Activated naive CD4-positive, alpha-beta T cell treated with anti-CD3 and anti-CD28 coated beads, Interleukin-2, amount 50 U/mL, for 24 hours (primary cell): ENCODE data around the gene EMILIN3.

ENCODE experiments used
- H3K27ac Mint-ChIP-seq: one replicate; pipeline ENCODE4 v1.8.0; 2021; ENCODE audit warnings: mild to moderate bottlenecking, mixed read lengths
- H3K27me3 Mint-ChIP-seq: one replicate; pipeline ENCODE4 v1.8.0; 2021; ENCODE audit warnings: mixed read lengths
- H3K36me3 Mint-ChIP-seq: one replicate; pipeline ENCODE4 v1.8.0; 2021; ENCODE audit warnings: mixed read lengths
- H3K4me1 Mint-ChIP-seq: one replicate; pipeline ENCODE4 v1.8.0; 2021; ENCODE audit warnings: mixed read lengths
- H3K4me3 Mint-ChIP-seq: one replicate; pipeline ENCODE4 v1.8.0; 2021; ENCODE audit warnings: mild to moderate bottlenecking, mixed read lengths
- H3K9me3 Mint-ChIP-seq: one replicate; pipeline ENCODE4 v1.8.0; 2021; ENCODE audit warnings: mixed read lengths

The EMILIN3 gene

GRCh38 chr20:41360831-41361756 lies 5.5 kb downstream of the EMILIN3 start:
- Mint-ChIP-seq H3K4me1 (no peaks in the 10 kb centered on the region), H3K36me3 (no peaks in the 10 kb centered on the region), H3K27me3 (peaks cover 6% of the 10 kb centered on the region), H3K27ac (no peak overlapping the region), H3K9me3 (no peaks in the 10 kb centered on the region), H3K4me3 (no peak overlapping the region)

GRCh38 chr20:41359541-41360011 lies 7.0 kb downstream of the EMILIN3 start:
- H3K36me3 Mint-ChIP-seq = no peaks in the 10 kb centered on the region
- no peak overlapping the region for H3K27ac Mint-ChIP-seq

GRCh38 chr20:41358717-41359116 lies 7.9 kb downstream of the EMILIN3 start:
- Mint-ChIP-seq H3K4me1 (no peaks in the 10 kb centered on the region), H3K27ac (no peak overlapping the region), H3K36me3 (no peaks in the 10 kb centered on the region), H3K27me3 (no peaks in the 10 kb centered on the region), H3K9me3 (no peaks in the 10 kb centered on the region), H3K4me3 (no peak overlapping the region)

More at GRCh38 chr20:41359541-41360011, 7.0 kb downstream of the EMILIN3 start:
- Mint-ChIP-seq H3K4me1 (no peaks in the 10 kb centered on the region), H3K9me3 (no peaks in the 10 kb centered on the region), H3K27me3 (no peaks in the 10 kb centered on the region), H3K4me3 (no peak overlapping the region)

GRCh38 chr20:41358230-41358629 lies 8.4 kb downstream of the EMILIN3 start:
- Mint-ChIP-seq H3K36me3 (no peaks in the 10 kb centered on the region), H3K4me1 (no peaks in the 10 kb centered on the region), H3K27ac (no peak overlapping the region), H3K4me3 (no peak overlapping the region), H3K27me3 (no peaks in the 10 kb centered on the region), H3K9me3 (no peaks in the 10 kb centered on the region)

- H3K4me3 Mint-ChIP-seq = no peak overlapping the region
- no peak overlapping the region for H3K27ac Mint-ChIP-seq
- no peaks in the 10 kb centered on the region for H3K27me3 Mint-ChIP-seq
- no peaks in the 10 kb centered on the region for H3K9me3 Mint-ChIP-seq
- no peaks in the 10 kb centered on the region for H3K4me1 Mint-ChIP-seq
- no peaks in the 10 kb centered on the region for H3K36me3 Mint-ChIP-seq
Observed at GRCh38 chr20:41357424-41358163, 9.0 kb downstream of the EMILIN3 start.

GRCh38 chr20:41356951-41357350 lies 9.7 kb downstream of the EMILIN3 start:
- Mint-ChIP-seq H3K27me3 (no peaks in the 10 kb centered on the region), H3K4me3 (no peak overlapping the region), H3K9me3 (no peaks in the 10 kb centered on the region), H3K4me1 (no peaks in the 10 kb centered on the region), H3K36me3 (no peaks in the 10 kb centered on the region), H3K27ac (no peak overlapping the region)

GRCh38 chr20:41355598-41356203 lies 10.9 kb downstream of the EMILIN3 start:
- Mint-ChIP-seq H3K4me3 (no peak overlapping the region), H3K36me3 (no peaks in the 10 kb centered on the region), H3K4me1 (no peaks in the 10 kb centered on the region), H3K27ac (no peak overlapping the region), H3K9me3 (no peaks in the 10 kb centered on the region), H3K27me3 (no peaks in the 10 kb centered on the region)

GRCh38 chr20:41355192-41355591 lies 11.4 kb downstream of the EMILIN3 start:
- no peaks in the 10 kb centered on the region for H3K36me3 Mint-ChIP-seq
- H3K4me1 Mint-ChIP-seq = no peaks in the 10 kb centered on the region
- no peaks in the 10 kb centered on the region for H3K27me3 Mint-ChIP-seq
- no peaks in the 10 kb centered on the region for H3K9me3 Mint-ChIP-seq
- H3K27ac Mint-ChIP-seq = no peak overlapping the region
- H3K4me3 Mint-ChIP-seq = no peak overlapping the region

- no peaks in the 10 kb centered on the region for H3K27me3 Mint-ChIP-seq
- no peak overlapping the region for H3K4me3 Mint-ChIP-seq
- H3K36me3 Mint-ChIP-seq = no peaks in the 10 kb centered on the region
- no peaks in the 10 kb centered on the region for H3K9me3 Mint-ChIP-seq
- no peak overlapping the region for H3K27ac Mint-ChIP-seq
- no peaks in the 10 kb centered on the region for H3K4me1 Mint-ChIP-seq
Observed at GRCh38 chr20:41353530-41353929, 13.1 kb downstream of the EMILIN3 start.

- H3K9me3 Mint-ChIP-seq = no peaks in the 10 kb centered on the region
Observed at GRCh38 chr20:41352666-41353065, 14.0 kb downstream of the EMILIN3 start.

GRCh38 chr20:41352106-41352505 lies 14.5 kb downstream of the EMILIN3 start:
- no peaks in the 10 kb centered on the region for H3K9me3 Mint-ChIP-seq
- no peak overlapping the region for H3K27ac Mint-ChIP-seq
- no peak overlapping the region for H3K4me3 Mint-ChIP-seq
- H3K36me3 Mint-ChIP-seq = no peaks in the 10 kb centered on the region
- H3K4me1 Mint-ChIP-seq = no peaks in the 10 kb centered on the region
- no peaks in the 10 kb centered on the region for H3K27me3 Mint-ChIP-seq

More at GRCh38 chr20:41352666-41353065, 14.0 kb downstream of the EMILIN3 start:
- Mint-ChIP-seq H3K27me3 (no peaks in the 10 kb centered on the region), H3K27ac (no peak overlapping the region), H3K4me3 (no peak overlapping the region), H3K36me3 (no peaks in the 10 kb centered on the region), H3K4me1 (no peaks in the 10 kb centered on the region)

GRCh38 chr20:41350408-41350962 lies 16.1 kb downstream of the EMILIN3 start:
- Mint-ChIP-seq H3K4me3 (no peak overlapping the region), H3K9me3 (no peaks in the 10 kb centered on the region), H3K27ac (no peak overlapping the region), H3K36me3 (no peaks in the 10 kb centered on the region), H3K27me3 (no peaks in the 10 kb centered on the region), H3K4me1 (no peaks in the 10 kb centered on the region)

- no peak overlapping the region for H3K4me3 Mint-ChIP-seq
- no peak overlapping the region for H3K27ac Mint-ChIP-seq
- H3K36me3 Mint-ChIP-seq = no peaks in the 10 kb centered on the region
- no peaks in the 10 kb centered on the region for H3K4me1 Mint-ChIP-seq
- no peaks in the 10 kb centered on the region for H3K9me3 Mint-ChIP-seq
- H3K27me3 Mint-ChIP-seq = no peaks in the 10 kb centered on the region
Observed at GRCh38 chr20:41349943-41350342, 16.7 kb downstream of the EMILIN3 start.

- no peak overlapping the region for H3K4me3 Mint-ChIP-seq
- no peaks in the 10 kb centered on the region for H3K27me3 Mint-ChIP-seq
- no peaks in the 10 kb centered on the region for H3K36me3 Mint-ChIP-seq
- no peaks in the 10 kb centered on the region for H3K4me1 Mint-ChIP-seq
- H3K27ac Mint-ChIP-seq = no peak overlapping the region
- H3K9me3 Mint-ChIP-seq = no peaks in the 10 kb centered on the region
Observed at GRCh38 chr20:41349266-41349665, 17.4 kb downstream of the EMILIN3 start.

GRCh38 chr20:41348430-41349172 lies 18.0 kb downstream of the EMILIN3 start:
- Mint-ChIP-seq H3K4me3 (no peak overlapping the region), H3K9me3 (no peaks in the 10 kb centered on the region), H3K4me1 (no peaks in the 10 kb centered on the region), H3K27me3 (no peaks in the 10 kb centered on the region), H3K36me3 (no peaks in the 10 kb centered on the region), H3K27ac (no peak overlapping the region)
